GM19193 (cell line): ENCODE results near the gene FASTKD3.

Source experiments
- POLR2A ChIP-seq: IDR thresholded peaks from 4 replicates; pipeline ENCODE4 v1.6.1; 2011; ENCODE audit not compliant: insufficient read depth, insufficient read length; ENCODE audit errors: extremely low read depth

The FASTKD3 gene

GRCh38 chr5:7868773-7869473, at the start of gene FASTKD3, which contains the start of gene MTRR:
Gene FASTKD3 (minus strand): TSS chr5:7869031. CDS start chr5:7868083, 948 bp downstream.
Gene MTRR (plus strand): TSS chr5:7869148. CDS start chr5:7870795, 1,647 bp downstream.
- peak; percentile 93 for TF ChIP-seq POLR2A

GRCh38 chr5:7917130-7918123, 48.6 kb upstream of the FASTKD3 start:
- TF ChIP-seq POLR2A: no peak

GRCh38 chr5:7916171-7916804, 47.5 kb upstream of the FASTKD3 start:
- TF ChIP-seq POLR2A: no peak

GRCh38 chr5:7910738-7911428, 42.1 kb upstream of the FASTKD3 start:
- TF ChIP-seq POLR2A: no peak

DNA sequence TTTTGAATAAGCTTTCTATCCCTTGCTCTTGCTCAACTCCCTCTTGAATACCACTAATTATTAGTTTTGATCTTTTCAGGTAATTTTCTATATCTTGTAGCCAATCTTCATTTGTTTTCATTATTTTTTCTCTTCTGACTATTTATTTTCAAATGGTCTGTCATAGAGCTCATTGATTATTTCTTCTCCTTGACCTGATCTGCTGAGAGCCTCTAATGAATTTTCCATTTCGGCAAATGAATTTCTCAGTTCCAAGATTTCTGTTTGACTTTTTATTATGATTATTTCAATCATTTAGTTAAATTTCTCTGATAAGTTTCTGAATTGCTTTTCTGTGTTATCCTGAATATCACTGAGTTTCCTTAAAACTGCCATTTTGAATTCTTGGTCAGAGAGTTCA, 39.5 kb upstream of the FASTKD3 start:
- TF ChIP-seq POLR2A: no peak

GRCh38 chr5:7907612-7908011, 38.8 kb upstream of the FASTKD3 start:
- no peak for TF ChIP-seq POLR2A

- TF ChIP-seq POLR2A: no peak
Measured at GRCh38 chr5:7904170-7904569, 35.3 kb upstream of the FASTKD3 start.

- TF ChIP-seq POLR2A: no peak
Measured at GRCh38 chr5:7902666-7903625, 34.1 kb upstream of the FASTKD3 start.

DNA sequence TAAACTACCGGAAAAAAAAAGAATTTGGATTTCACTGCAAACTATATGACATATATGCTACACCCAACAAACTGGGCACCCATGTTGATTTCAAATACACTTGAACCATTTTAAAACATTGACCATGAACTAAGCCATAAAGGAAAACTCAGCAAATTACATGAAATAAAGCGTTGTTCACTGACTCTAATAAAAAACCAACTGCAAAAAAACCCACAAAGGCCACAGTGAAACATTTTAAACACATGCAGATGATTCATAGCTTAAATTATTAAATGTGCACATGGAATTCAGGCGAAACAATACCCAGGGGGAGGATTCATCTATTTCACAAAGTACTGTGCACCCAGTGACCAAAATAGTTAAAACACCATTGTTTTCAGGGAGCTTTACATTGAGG, 33.4 kb upstream of the FASTKD3 start:
- no peak for TF ChIP-seq POLR2A

DNA sequence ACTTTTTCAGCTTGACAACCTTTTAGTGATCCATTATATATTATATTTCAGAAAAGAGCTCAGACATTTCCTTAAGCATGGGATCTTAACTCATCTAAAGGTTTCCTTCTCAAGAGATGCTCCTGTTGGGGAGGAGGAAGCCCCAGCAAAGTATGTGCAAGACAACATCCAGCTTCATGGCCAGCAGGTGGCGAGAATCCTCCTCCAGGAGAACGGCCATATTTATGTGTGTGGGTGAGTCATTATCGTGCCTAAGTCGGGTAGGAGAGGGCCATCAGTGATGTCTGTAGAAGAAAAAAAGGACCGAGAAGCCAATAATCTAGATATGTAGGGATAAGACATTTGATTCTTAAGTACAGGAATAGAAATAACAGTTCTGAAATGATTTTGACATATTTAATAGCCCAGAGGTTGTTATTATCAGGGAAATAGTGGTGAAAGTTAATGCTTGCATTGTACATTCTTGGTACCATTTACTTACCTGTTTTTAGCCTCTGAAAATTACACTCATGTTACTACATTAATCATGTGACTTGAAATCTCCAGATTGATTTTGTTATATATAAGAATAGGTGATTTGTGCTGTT, 28.3 kb upstream of the FASTKD3 start:
- no peak for TF ChIP-seq POLR2A

- no peak for TF ChIP-seq POLR2A
Measured at GRCh38 chr5:7894860-7895259, 26.0 kb upstream of the FASTKD3 start.

GRCh38 chr5:7894439-7894838, 25.6 kb upstream of the FASTKD3 start:
- TF ChIP-seq POLR2A: no peak

- TF ChIP-seq POLR2A: no peak
Measured at GRCh38 chr5:7888901-7889300, 20.1 kb upstream of the FASTKD3 start.

GRCh38 chr5:7886849-7887475, 18.1 kb upstream of the FASTKD3 start:
- TF ChIP-seq POLR2A: no peak
